Measurements from ENCODE around the gene KRT39.
"Not testable (repeated sequence)": the region's sequence is repeated elsewhere in the genome, so short reads cannot be mapped to it uniquely, and the experiment has no call there.

Gene KRT39

GRCh38 chr17:40937384-40937819 is 29.3 kb downstream of the KRT39 start, which contains the start of gene KRT23:
KRT23 (minus strand) TSS chr17:40937646; CDS start chr17:40936603, 1,043 bp downstream.
- no peaks in the 10 kb centered on the region for H3K4me1 Mint-ChIP-seq
- H3K27ac Mint-ChIP-seq: no peak within 1 kb of the TSS
- no peak within 1 kb of the TSS for H3K4me3 Mint-ChIP-seq
- peaks cover 40% of the 10 kb centered on the region for H3K27me3 Mint-ChIP-seq
- no peak for ATAC-seq
- H3K9me3 Mint-ChIP-seq: peaks cover 3% of the 10 kb centered on the region
- no peaks in the 10 kb centered on the region for H3K36me3 Mint-ChIP-seq

- Mint-ChIP-seq H3K27ac (no peak overlapping the region), H3K27me3 (peaks cover 36% of the 10 kb centered on the region), H3K9me3 (no peaks in the 10 kb centered on the region), H3K36me3 (no peaks in the 10 kb centered on the region), H3K4me3 (no peak overlapping the region), H3K4me1 (no peaks in the 10 kb centered on the region)
- no peak for ATAC-seq
Measured at GRCh38 chr17:40936976-40937375, 29.8 kb downstream of the KRT39 start.

GRCh38 chr17:40936437-40936971 is 30.2 kb downstream of the KRT39 start:
- H3K4me3 Mint-ChIP-seq: no peak overlapping the region
- no peaks in the 10 kb centered on the region for H3K9me3 Mint-ChIP-seq
- no peak for ATAC-seq
- no peaks in the 10 kb centered on the region for H3K36me3 Mint-ChIP-seq
- H3K4me1 Mint-ChIP-seq: no peaks in the 10 kb centered on the region
- no peak overlapping the region for H3K27ac Mint-ChIP-seq
- peaks cover 36% of the 10 kb centered on the region for H3K27me3 Mint-ChIP-seq

GRCh38 chr17:40935624-40936023 is 31.1 kb downstream of the KRT39 start:
- Mint-ChIP-seq H3K4me3 (no peak overlapping the region), H3K36me3 (no peaks in the 10 kb centered on the region), H3K27me3 (peaks cover 36% of the 10 kb centered on the region), H3K9me3 (no peaks in the 10 kb centered on the region), H3K27ac (no peak overlapping the region), H3K4me1 (no peaks in the 10 kb centered on the region)
- no peak for ATAC-seq

GRCh38 chr17:40932608-40933007 is 34.1 kb downstream of the KRT39 start:
- no peaks in the 10 kb centered on the region for H3K36me3 Mint-ChIP-seq
- H3K27me3 Mint-ChIP-seq: peaks cover 36% of the 10 kb centered on the region
- H3K9me3 Mint-ChIP-seq: no peaks in the 10 kb centered on the region

GRCh38 chr17:40931311-40931710 is 35.4 kb downstream of the KRT39 start:
- no peak overlapping the region for H3K27ac Mint-ChIP-seq
- H3K27me3 Mint-ChIP-seq: peaks cover 36% of the 10 kb centered on the region
- H3K36me3 Mint-ChIP-seq: no peaks in the 10 kb centered on the region
- no peaks in the 10 kb centered on the region for H3K9me3 Mint-ChIP-seq
- no peak overlapping the region for H3K4me3 Mint-ChIP-seq
- ATAC-seq: no peak
- H3K4me1 Mint-ChIP-seq: no peaks in the 10 kb centered on the region

More at GRCh38 chr17:40932608-40933007, 34.1 kb downstream of the KRT39 start:
- ATAC-seq: no peak
- Mint-ChIP-seq H3K27ac (no peak overlapping the region), H3K4me1 (no peaks in the 10 kb centered on the region), H3K4me3 (no peak overlapping the region)

- Mint-ChIP-seq H3K9me3 (peaks cover 2% of the 10 kb centered on the region), H3K36me3 (no peaks in the 10 kb centered on the region), H3K4me3 (no peak overlapping the region), H3K27me3 (peaks cover 33% of the 10 kb centered on the region), H3K4me1 (no peaks in the 10 kb centered on the region), H3K27ac (no peak overlapping the region)
- no peak for ATAC-seq
Measured at GRCh38 chr17:40926341-40926740, 40.4 kb downstream of the KRT39 start.

GRCh38 chr17:40922239-40922638 is 44.5 kb downstream of the KRT39 start:
- peaks cover 29% of the 10 kb centered on the region for H3K27me3 Mint-ChIP-seq
- no peak overlapping the region for H3K4me3 Mint-ChIP-seq
- peaks cover 2% of the 10 kb centered on the region for H3K9me3 Mint-ChIP-seq
- H3K27ac Mint-ChIP-seq: no peak overlapping the region
- H3K4me1 Mint-ChIP-seq: no peaks in the 10 kb centered on the region
- H3K36me3 Mint-ChIP-seq: no peaks in the 10 kb centered on the region
- ATAC-seq: no peak

GRCh38 chr17:40921026-40921425 is 45.7 kb downstream of the KRT39 start:
- no peak overlapping the region for H3K27ac Mint-ChIP-seq

GRCh38 chr17:40917116-40917515 is 49.6 kb downstream of the KRT39 start:
- peaks cover 12% of the 10 kb centered on the region for H3K4me1 Mint-ChIP-seq
- not testable (repeated sequence) for H3K36me3 Mint-ChIP-seq, H3K9me3 Mint-ChIP-seq, H3K27ac Mint-ChIP-seq, H3K4me3 Mint-ChIP-seq, ATAC-seq, H3K27me3 Mint-ChIP-seq

More at GRCh38 chr17:40921026-40921425, 45.7 kb downstream of the KRT39 start:
- H3K36me3 Mint-ChIP-seq: no peaks in the 10 kb centered on the region
- ATAC-seq: no peak
- H3K9me3 Mint-ChIP-seq: peaks cover 2% of the 10 kb centered on the region
- H3K4me1 Mint-ChIP-seq: peaks cover 5% of the 10 kb centered on the region
- H3K27me3 Mint-ChIP-seq: peaks cover 17% of the 10 kb centered on the region
- no peak overlapping the region for H3K4me3 Mint-ChIP-seq

- ATAC-seq: no peak
- Mint-ChIP-seq H3K27me3 (peaks cover 17% of the 10 kb centered on the region), H3K4me3 (no peak overlapping the region), H3K4me1 (peaks cover 12% of the 10 kb centered on the region), H3K36me3 (no peaks in the 10 kb centered on the region), H3K9me3 (no peaks in the 10 kb centered on the region), H3K27ac (no peak overlapping the region)
Measured at GRCh38 chr17:40916366-40916765, 50.4 kb downstream of the KRT39 start.

- Mint-ChIP-seq H3K4me3 (no peak overlapping the region), H3K27me3 (peaks cover 18% of the 10 kb centered on the region), H3K4me1 (peaks cover 12% of the 10 kb centered on the region), H3K27ac (peak overlapping the region; percentile 53), H3K9me3 (no peaks in the 10 kb centered on the region), H3K36me3 (no peaks in the 10 kb centered on the region)
- peak; percentile 79 for ATAC-seq
Measured at GRCh38 chr17:40915721-40916256, 51.0 kb downstream of the KRT39 start.

- peak overlapping the region; percentile 53 for H3K27ac Mint-ChIP-seq
- peak; percentile 54 for ATAC-seq
- no peak overlapping the region for H3K4me3 Mint-ChIP-seq
- H3K9me3 Mint-ChIP-seq: no peaks in the 10 kb centered on the region
- peaks cover 18% of the 10 kb centered on the region for H3K27me3 Mint-ChIP-seq
- H3K36me3 Mint-ChIP-seq: no peaks in the 10 kb centered on the region
- H3K4me1 Mint-ChIP-seq: peaks cover 12% of the 10 kb centered on the region
Measured at GRCh38 chr17:40915199-40915661, 51.5 kb downstream of the KRT39 start.

GRCh38 chr17:40914075-40914855 is 52.5 kb downstream of the KRT39 start:
- Mint-ChIP-seq H3K27ac (no peak overlapping the region), H3K4me1 (peaks cover 12% of the 10 kb centered on the region), H3K27me3 (peaks cover 17% of the 10 kb centered on the region), H3K36me3 (no peaks in the 10 kb centered on the region), H3K9me3 (no peaks in the 10 kb centered on the region), H3K4me3 (no peak overlapping the region)
- no peak for ATAC-seq

GRCh38 chr17:40912486-40913210 is 54.1 kb downstream of the KRT39 start:
- H3K4me1 Mint-ChIP-seq: peaks cover 12% of the 10 kb centered on the region
- no peak overlapping the region for H3K4me3 Mint-ChIP-seq
- ATAC-seq: no peak
- no peaks in the 10 kb centered on the region for H3K9me3 Mint-ChIP-seq
- H3K27ac Mint-ChIP-seq: no peak overlapping the region
- peaks cover 30% of the 10 kb centered on the region for H3K27me3 Mint-ChIP-seq
- no peaks in the 10 kb centered on the region for H3K36me3 Mint-ChIP-seq

Data from stimulated activated memory B cell treated with anti-CD40 and anti-IgM and Interleukin-4, amounts not matched to agents 10 μg/mL and 1 μg/mL and 100 μg/mL, for 72 hours (primary cell).